NCI-H69 (cell line): Measurements from ENCODE around the gene GRM3.

Experiments used
- DNase-seq: peaks from one replicate; lab custom pipeline; 2025; lab: John Stamatoyannopoulos, UW

The GRM3 gene

GRCh38 chr7:86900886-86901285 is 257.2 kb downstream of the GRM3 start:
- DNase-seq: no peak

- DNase-seq: peak; percentile 9
Measured at GRCh38 chr7:86904949-86905834, 261.5 kb downstream of the GRM3 start.

- DNase-seq: no peak
Measured at GRCh38 chr7:86908948-86909347, 265.2 kb downstream of the GRM3 start.

- peak; percentile 9 for DNase-seq
Measured at GRCh38 chr7:86911659-86912058, 267.9 kb downstream of the GRM3 start.

- DNase-seq: no peak
Measured at GRCh38 chr7:86913709-86914108, 270.0 kb downstream of the GRM3 start.
